ENCODE results near the gene ATG9B.

ATG9B gene

DNA sequence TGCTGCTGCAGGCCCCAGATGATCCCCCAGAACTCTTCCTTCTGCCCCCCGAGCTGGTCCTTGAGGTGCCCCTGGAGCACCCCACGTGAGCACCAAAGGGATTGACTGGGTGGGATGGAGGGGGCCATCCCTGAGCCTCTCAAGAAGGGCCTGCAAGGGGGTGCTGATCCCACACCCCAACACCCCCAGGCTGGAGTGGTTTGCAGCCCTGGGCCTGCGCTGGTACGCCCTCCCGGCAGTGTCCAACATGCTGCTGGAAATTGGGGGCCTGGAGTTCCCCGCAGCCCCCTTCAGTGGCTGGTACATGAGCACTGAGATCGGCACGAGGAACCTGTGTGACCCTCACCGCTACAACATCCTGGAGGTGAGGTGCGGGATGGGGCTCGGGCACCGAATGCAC lies 25.3 kb downstream of the ATG9B start:
- no peak for DNase-seq (ENCODE audit: low read depth)

DNA sequence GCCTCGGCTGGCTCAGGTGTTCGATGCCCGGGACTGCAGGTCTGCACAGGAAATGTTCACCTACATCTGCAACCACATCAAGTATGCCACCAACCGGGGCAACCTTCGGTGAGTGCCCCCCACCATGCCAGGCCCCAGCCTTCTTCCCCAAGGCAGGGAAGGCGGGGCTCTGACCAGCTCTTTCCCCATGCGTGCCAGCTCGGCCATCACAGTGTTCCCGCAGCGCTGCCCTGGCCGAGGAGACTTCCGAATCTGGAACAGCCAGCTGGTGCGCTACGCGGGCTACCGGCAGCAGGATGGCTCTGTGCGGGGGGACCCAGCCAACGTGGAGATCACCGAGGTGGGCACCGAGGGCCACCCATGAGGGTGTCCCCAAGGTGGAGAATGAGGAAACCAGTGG lies 26.0 kb downstream of the ATG9B start:
- no peak for DNase-seq (ENCODE audit: low read depth)

- DNase-seq (ENCODE audit: low read depth) = no peak
These were observed 26.5 kb downstream of the ATG9B start for GRCh38 chr7:150997817-150998216.

DNA sequence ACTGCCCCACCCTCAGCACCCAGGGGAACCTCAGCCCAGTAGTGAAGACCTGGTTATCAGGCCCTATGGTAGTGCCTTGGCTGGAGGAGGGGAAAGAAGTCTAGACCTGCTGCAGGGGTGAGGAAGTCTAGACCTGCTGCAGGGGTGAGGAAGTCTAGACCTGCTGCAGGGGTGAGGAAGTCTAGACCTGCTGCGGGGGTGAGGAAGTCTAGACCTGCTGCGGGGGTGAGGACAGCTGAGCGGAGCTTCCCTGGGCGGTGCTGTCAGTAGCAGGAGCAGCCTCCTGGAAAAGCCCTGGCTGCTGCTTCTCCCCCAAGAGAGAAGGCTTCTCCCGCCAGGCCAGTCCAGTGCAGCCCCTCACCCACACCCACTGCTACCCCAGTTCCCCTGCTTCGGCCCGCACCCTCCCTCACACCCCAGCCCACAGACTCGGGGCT lies 27.2 kb downstream of the ATG9B start:
- no peak for DNase-seq (ENCODE audit: low read depth)

DNA sequence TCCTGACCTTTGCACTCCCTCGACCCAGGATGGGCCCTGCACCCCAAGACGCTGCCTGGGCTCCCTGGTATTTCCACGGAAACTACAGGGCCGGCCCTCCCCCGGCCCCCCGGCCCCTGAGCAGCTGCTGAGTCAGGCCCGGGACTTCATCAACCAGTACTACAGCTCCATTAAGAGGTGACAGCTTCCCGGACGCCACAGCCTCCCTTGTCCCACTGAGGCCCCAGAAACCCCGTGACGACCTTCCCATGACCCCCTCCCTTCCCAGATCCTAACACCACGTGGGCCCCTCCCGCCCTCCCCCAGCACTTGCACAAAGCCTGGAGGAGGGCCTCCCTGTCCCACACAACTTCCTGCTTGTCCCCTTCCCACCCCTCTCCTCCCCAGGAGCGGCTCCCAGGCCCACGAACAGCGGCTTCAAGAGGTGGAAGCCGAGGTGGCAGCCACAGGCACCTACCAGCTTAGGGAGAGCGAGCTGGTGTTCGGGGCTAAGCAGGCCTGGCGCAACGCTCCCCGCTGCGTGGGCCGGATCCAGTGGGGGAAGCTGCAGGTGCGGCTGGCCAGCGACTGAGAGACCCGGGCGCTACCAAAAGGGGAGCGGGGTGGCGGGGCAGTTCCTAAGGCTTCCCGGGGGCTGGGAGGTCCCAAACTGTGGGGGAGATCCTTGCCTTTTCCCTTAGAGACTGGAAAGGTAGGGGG lies 27.8 kb downstream of the ATG9B start:
- no peak for DNase-seq (ENCODE audit: low read depth)

DNA sequence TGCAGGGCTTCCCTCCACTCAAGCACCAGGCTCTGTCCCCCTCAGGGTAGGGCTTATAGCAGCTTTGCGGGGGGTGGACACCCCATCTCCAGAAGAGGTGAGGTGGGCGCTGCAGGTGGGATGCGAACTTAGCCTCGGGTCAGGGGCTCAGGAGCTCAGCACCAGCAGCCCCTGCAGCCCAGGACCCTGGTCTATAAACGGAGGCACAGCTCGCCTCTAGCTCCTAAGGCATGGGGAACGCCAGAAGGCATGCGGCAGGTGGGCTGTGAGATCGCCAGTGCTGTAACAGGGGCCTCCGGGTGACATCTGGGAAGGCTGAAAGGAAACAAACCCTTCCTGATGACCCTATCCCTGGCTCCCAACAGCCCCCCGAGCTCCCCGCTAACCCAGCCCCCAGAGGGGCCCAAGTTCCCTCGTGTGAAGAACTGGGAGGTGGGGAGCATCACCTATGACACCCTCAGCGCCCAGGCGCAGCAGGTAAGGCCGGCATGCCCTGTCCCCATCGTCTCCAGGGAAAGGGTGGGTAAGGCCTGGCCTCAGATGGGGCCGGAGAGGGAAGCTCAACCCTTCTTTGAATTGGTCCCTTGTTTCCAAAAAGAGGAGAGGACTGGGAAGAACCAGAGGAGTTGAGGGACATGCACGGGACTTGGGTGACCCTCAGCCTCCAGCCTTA lies 29.3 kb downstream of the ATG9B start:
- DNase-seq (ENCODE audit: low read depth) = no peak

DNA sequence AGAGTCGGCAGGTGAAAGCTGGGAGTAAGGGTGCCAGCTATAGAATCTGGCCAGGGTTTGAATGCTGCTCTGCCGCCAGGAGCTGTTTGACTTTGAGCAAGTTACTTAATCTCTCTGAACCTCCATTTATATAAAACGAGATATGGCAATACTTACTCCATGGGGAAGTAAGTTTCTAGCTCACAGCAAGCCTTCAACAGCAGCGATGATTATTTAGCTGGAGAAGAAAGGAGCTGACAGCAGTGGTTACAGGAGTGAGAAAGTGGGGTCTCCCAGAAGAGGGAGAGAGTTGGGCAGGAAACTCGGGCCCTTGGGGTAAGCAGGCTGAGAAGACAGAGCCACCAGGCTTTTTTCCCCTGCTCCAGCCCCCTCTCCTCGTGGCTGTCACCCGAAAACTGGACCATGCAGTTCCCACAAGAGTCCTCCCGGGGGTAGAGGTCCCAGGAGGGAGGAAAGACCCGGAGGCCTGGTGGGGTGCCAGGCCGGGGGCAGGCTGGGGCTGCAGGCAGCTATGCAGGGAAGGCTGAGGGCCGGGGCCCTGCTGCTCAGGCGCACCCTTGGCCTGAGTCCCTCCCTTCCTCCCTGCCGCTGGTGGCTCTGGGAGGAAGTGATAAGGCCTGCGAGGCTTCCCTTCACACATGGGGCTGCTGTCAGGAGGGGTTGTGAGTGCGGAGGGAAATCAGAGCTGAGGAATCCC lies 30.0 kb downstream of the ATG9B start:
- no peak for DNase-seq (ENCODE audit: low read depth)

- DNase-seq (ENCODE audit: low read depth) = no peak
These were observed 30.8 kb downstream of the ATG9B start for GRCh38 chr7:150993511-150993910.

DNA sequence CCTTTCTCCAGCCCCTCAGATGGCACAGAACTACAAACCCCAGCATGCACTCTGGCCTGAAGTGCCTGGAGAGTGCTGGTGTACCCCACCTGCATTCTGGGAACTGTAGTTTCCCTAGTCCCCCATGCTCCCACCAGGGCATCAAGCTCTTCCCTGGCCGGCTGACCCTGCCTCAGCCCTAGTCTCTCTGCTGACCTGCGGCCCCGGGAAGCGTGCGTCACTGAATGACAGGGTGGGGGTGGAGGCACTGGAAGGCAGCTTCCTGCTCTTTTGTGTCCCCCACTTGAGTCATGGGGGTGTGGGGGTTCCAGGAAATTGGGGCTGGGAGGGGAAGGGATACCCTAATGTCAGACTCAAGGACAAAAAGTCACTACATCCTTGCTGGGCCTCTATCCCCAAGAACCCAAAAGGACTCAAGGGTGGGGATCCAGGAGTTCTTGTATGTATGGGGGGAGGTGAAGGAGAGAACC lies 31.4 kb downstream of the ATG9B start:
- no peak for DNase-seq (ENCODE audit: low read depth)

GRCh38 chr7:150992051-150992640 lies 32.1 kb downstream of the ATG9B start:
- no peak for DNase-seq (ENCODE audit: low read depth)

- no peak for DNase-seq (ENCODE audit: low read depth)
These were observed 33.7 kb downstream of the ATG9B start, which contains the start of gene NOS3 for GRCh38 chr7:150990416-150991186. NOS3 (plus strand) TSS chr7:150991017; CDS start chr7:150993804, 2,787 bp downstream.

DNA sequence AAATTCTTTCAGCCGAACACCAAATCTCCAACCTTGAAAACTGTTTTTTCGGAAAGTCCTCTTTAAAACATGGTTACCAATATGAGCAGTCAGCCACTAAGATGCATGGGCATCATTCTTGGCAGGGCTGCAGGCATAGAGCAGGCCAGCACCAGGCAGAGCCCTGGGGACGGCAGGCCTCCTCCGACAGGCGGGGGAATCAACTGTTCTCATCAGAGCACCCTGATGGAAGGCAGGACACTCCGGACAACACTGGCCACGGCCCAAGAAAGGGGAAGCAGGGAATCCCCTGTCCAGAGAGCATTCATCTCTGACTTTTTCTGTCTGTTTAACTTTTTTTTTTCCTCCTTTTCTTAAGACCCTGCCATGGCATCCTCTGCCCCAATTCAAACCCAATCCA lies 34.8 kb downstream of the ATG9B start:
- no peak for DNase-seq (ENCODE audit: low read depth)

DNA sequence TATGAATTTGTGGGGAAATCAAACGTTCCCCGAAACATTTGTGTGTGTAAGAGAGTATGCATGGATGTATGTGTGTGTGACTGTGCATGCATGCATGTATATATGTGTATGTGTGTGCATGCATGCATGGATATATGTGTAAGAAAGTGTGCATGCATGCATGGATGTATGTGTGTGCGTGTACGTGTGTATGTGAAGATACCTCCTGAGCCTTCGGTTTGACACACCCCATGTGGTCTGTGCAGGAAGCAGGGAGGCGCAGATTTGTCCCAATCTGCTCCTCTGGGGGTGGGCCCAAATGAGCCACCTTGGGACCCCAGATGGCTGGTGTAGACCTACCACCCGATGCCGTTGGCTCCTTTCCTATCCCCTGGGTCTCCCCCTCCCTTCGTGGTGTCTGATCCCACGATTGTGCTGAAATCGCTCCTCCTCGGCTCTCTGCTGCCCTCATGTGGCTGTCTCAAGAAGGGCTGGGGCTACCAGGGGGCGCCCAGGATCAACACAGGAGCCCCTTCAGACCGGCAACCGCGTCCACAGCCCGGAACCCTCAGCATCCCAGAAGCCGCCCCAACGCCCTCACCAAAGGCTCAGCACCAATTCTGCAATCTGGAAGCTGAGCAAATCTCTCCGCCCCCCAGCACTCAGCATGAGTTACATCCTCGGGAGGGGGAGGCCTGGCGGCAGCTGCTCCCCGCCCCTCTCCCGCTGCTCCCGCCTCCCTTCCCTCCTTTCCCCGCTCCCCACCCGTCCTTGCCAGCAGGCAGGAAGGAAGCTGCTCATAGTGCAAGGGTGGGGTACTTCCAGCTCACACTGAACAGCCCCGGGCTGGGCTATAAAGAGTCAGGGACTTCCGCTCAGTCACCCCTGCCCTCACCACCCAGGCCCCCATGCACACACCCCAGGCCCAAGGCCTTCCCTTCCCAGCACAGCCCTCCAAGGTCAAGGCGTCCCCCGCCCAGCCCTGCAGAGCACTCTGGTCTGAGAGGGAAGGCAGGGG lies 35.8 kb downstream of the ATG9B start:
- peak; percentile 51 for DNase-seq (ENCODE audit: low read depth)

DNA sequence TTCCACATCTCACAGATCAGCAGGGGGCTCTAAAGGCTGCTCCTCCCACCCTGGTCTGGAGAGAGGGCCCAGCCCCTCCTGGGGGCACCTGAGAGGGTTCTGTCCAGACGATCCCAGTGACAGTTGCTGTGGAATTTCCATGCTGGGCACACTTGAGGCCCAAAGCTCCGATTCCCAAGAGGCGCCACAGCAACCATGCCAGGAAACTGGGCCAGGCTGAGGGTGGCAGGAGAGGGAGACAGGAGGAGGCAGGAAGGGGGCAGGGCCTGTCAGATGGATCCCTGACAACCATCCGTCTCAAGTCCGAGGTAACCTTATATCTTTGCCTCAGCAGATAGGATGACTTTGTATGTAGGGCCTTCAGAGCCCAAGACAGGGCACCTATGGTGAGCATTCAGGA lies 37.7 kb downstream of the ATG9B start:
- DNase-seq (ENCODE audit: low read depth) = no peak

GRCh38 chr7:150986099-150986512 lies 38.2 kb downstream of the ATG9B start:
- DNase-seq (ENCODE audit: low read depth) = peak; percentile 37

GRCh38 chr7:150983893-150984368 lies 40.4 kb downstream of the ATG9B start:
- DNase-seq (ENCODE audit: low read depth) = no peak

- no peak for DNase-seq (ENCODE audit: low read depth)
These were observed 41.9 kb downstream of the ATG9B start for GRCh38 chr7:150982351-150982750.

GRCh38 chr7:150981644-150982043 lies 42.6 kb downstream of the ATG9B start:
- no peak for DNase-seq (ENCODE audit: low read depth)

DNA sequence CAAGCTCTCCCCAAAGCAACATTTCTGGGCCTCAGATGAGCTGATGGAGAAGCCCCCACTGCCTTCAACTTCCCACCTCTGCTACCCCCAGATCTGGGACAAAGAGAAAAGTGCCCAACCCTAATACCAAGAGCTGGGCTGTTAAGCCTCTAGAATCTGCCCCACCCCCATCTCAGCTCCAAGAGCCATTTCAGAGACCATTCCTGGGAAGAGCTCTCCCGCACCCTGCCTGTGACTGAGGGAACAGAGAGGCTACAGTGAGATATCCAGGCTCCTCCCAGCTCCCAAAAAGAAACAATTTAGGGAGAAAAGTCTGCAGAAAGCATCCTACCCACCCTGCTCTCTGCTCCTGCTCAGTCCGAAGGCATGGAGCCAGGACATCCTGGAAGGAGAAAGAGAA lies 43.6 kb downstream of the ATG9B start:
- DNase-seq (ENCODE audit: low read depth) = no peak

DNA sequence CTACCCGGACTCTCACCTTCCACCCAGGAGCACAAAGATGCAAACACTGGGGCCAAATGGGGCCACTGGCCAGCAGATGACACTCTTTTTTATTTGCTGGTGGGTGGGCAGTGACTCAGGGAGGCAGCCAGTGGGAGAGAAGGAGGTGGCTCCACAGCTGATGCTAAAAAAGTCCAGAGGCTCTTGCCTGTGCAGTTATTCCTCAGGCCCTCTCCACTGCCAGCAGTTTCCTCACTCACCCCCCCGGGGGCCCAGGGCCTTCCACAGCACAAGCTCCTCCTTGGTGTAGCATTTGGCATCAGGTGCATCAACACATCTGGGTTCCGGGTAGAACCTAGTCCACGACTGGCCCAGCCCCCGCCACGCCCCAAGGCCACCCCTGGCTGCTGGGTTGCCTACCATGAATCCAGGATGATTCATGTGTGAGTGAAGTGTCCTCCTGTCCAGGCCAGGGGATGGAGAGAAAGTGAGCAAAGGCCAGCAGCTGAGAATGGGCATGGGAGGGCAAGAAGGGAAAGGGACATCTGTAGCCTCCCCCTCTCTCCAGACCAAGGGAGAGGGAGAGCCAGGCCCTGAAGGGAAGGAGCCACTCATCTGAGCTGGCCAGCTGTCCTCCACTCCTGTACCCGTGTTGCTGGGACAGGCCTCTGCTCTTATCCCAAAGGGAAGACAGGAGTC lies 44.4 kb downstream of the ATG9B start:
- no peak for DNase-seq (ENCODE audit: low read depth)

Measured in activated T-helper 9 cell treated with anti-CD3 and anti-CD28 coated beads, Interleukin-2, amount 50 U/mL, for 16 hours (primary cell).